IMR-90 (cell line): Measurements from ENCODE around the gene KRT4. TPM values are rescaled to one million over a fixed set of nuclear protein-coding genes. Genes with fewer than 3 reads are reported as not detected.

ENCODE experiments used
- ATAC-seq: fragments of 200-7000 bp; cut with Tn5 transposase; 2 replicates; pipeline ENCODE4 v1.9.1; 2020; ENCODE audit warnings: low read depth, mild to moderate bottlenecking, moderate library complexity
- BruUV-seq: library from RNA; stranded (reverse); fragments of 400-500 nt; replicated peaks from 2 replicates; lab custom pipeline; 2021; lab: Mats Ljungman, UMichigan
- CTCF ChIA-PET: fragments of 300-600 bp; formaldehyde crosslinking; extraction: SDS; loops from one replicate; lab custom pipeline; 2021; ENCODE audit warnings: antibody characterized with exemption; lab: Yijun Ruan, JAX
- POLR2A ChIA-PET: fragments of 300-600 bp; sonication (Branson Sonifier 250); formaldehyde crosslinking; loops from one replicate; lab custom pipeline; 2022; ENCODE audit warnings: antibody characterized with exemption; ENCODE audit not compliant: unreplicated experiment; lab: Charles Lee
- DNase-seq: peaks from one replicate; pipeline ENCODE4 v3.0.0; 2013
- H2AFZ ChIP-seq: replicated peaks from 2 replicates; pipeline ENCODE3; 2013; ENCODE audit warnings: low read length, mild to moderate bottlenecking; ENCODE audit not compliant: poor library complexity
- H2AK5ac ChIP-seq: 2 replicates; pipeline ENCODE4 v1.6.1; 2013; ENCODE audit warnings: low read depth, low read length, inconsistent platforms
- H2AK9ac ChIP-seq: replicated peaks from 2 replicates; pipeline ENCODE3; 2013; ENCODE audit warnings: mild to moderate bottlenecking, low read depth, low read length, moderate library complexity; ENCODE audit not compliant: poor library complexity
- H2BK120ac ChIP-seq: 2 replicates; pipeline ENCODE4 v1.6.1; 2013; ENCODE audit warnings: low read depth, low read length, inconsistent platforms
- H2BK15ac ChIP-seq: 3 replicates; pipeline ENCODE4 v1.6.1; 2013; ENCODE audit warnings: low read depth, low read length, inconsistent platforms
- H2BK20ac ChIP-seq: 2 replicates; pipeline ENCODE4 v1.6.1; 2013; ENCODE audit warnings: low read depth, mild to moderate bottlenecking, inconsistent platforms, low read length, moderate library complexity
- H2BK5ac ChIP-seq: 2 replicates; pipeline ENCODE4 v1.6.1; 2013; ENCODE audit warnings: mild to moderate bottlenecking, low read depth, low read length, inconsistent platforms; ENCODE audit not compliant: poor library complexity, severe bottlenecking
- H3K14ac ChIP-seq: replicated peaks from 2 replicates; pipeline ENCODE4 v1.6.1; 2013; ENCODE audit warnings: low read depth, low read length, inconsistent platforms
- H3K18ac ChIP-seq: 2 replicates; pipeline ENCODE4 v1.6.1; 2013; ENCODE audit warnings: low read depth, low read length, control low read depth
- H3K23ac ChIP-seq: 2 replicates; pipeline ENCODE4 v1.6.1; 2013; ENCODE audit warnings: low read depth, low read length, inconsistent platforms
- H3K27ac ChIP-seq: 2 replicates; pipeline ENCODE4 v1.5.1; 2013; ENCODE audit warnings: mild to moderate bottlenecking, control low read depth, low read length; ENCODE audit not compliant: insufficient read depth
- H3K27me3 ChIP-seq: 2 replicates; pipeline ENCODE4 v1.6.1; 2013; ENCODE audit warnings: low read length; ENCODE audit not compliant: control insufficient read depth, insufficient read depth
- H3K36me3 ChIP-seq: 2 replicates; pipeline ENCODE4 v1.6.1; 2013; ENCODE audit warnings: low read length, mixed read lengths; ENCODE audit not compliant: control insufficient read depth, insufficient read depth
- H3K4ac ChIP-seq: 2 replicates; pipeline ENCODE4 v1.6.1; 2013; ENCODE audit warnings: low read depth, low read length, inconsistent platforms
- H3K4me1 ChIP-seq: 2 replicates; pipeline ENCODE4 v1.6.1; 2013; ENCODE audit warnings: low read length, mixed read lengths; ENCODE audit not compliant: control insufficient read depth, insufficient read depth
- H3K4me2 ChIP-seq: 2 replicates; pipeline ENCODE4 v1.6.1; 2013; ENCODE audit warnings: low read depth, mild to moderate bottlenecking, control low read depth, low read length, moderate library complexity
- H3K4me3 ChIP-seq: 2 replicates; pipeline ENCODE4 v1.5.1; 2013; ENCODE audit warnings: low read depth, mild to moderate bottlenecking, control low read depth, low read length, moderate library complexity; ENCODE audit not compliant: insufficient read depth
- H3K56ac ChIP-seq: 2 replicates; pipeline ENCODE4 v1.6.1; 2013; ENCODE audit warnings: low read length, inconsistent platforms; ENCODE audit not compliant: insufficient read depth; ENCODE audit errors: extremely low read depth
- H3K79me1 ChIP-seq, 2 experiments: 2 replicates each; pipeline ENCODE4 v1.6.1; 2013; ENCODE audit warnings: low read length in 2 of 2, inconsistent platforms in 1 of 2, low read depth in 1 of 2
- H3K9ac ChIP-seq: 2 replicates; pipeline ENCODE4 v1.6.1; 2013; ENCODE audit warnings: low read depth, low read length, control low read depth
- H3K9me1 ChIP-seq: 2 replicates; pipeline ENCODE4 v1.6.1; 2013; ENCODE audit warnings: low read length, inconsistent platforms; ENCODE audit not compliant: insufficient read depth
- H3K9me3 ChIP-seq: 2 replicates; pipeline ENCODE4 v1.6.1; 2013; ENCODE audit warnings: low read length; ENCODE audit not compliant: control insufficient read depth, insufficient read depth
- H4K20me1 ChIP-seq: 2 replicates; pipeline ENCODE4 v1.6.1; 2013; ENCODE audit warnings: low read length, inconsistent platforms; ENCODE audit not compliant: insufficient read depth
- H4K5ac ChIP-seq: 2 replicates; pipeline ENCODE4 v1.6.1; 2013; ENCODE audit warnings: mild to moderate bottlenecking, low read depth, low read length, control low read depth
- H4K8ac ChIP-seq, 2 experiments: 2 replicates each; pipeline ENCODE4 v1.6.1; 2013; ENCODE audit warnings: low read depth in 2 of 2, low read length in 2 of 2, control low read depth in 1 of 2, inconsistent platforms in 1 of 2
- H4K91ac ChIP-seq: 2 replicates; pipeline ENCODE4 v1.6.1; 2013; ENCODE audit warnings: low read depth, low read length, inconsistent platforms; ENCODE audit not compliant: insufficient read depth
- BHLHE40 ChIP-seq: fragments of 150-350 bp; IDR thresholded peaks from 2 replicates; pipeline ENCODE4 v1.6.1; 2016; ENCODE audit warnings: mild to moderate bottlenecking, low read depth, low read length
- CHD1 ChIP-seq: IDR thresholded peaks from 2 replicates; pipeline ENCODE4 v1.6.1; 2012; ENCODE audit warnings: low read depth, low read length, improper control_type of control experiment
- FOS ChIP-seq: fragments of 150-350 bp; IDR thresholded peaks from 2 replicates; pipeline ENCODE4 v1.6.1; 2016; ENCODE audit warnings: low read depth, low read length
- MAFK ChIP-seq: IDR thresholded peaks from 2 replicates; pipeline ENCODE4 v1.6.1; 2012; ENCODE audit warnings: low read depth, low read length, improper control_type of control experiment
- MXI1 ChIP-seq: IDR thresholded peaks from 2 replicates; pipeline ENCODE4 v1.6.1; 2012; ENCODE audit warnings: low read depth, mild to moderate bottlenecking, low read length, moderate library complexity, borderline replicate concordance
- NFE2L2 ChIP-seq: fragments of 150-350 bp; IDR thresholded peaks from 2 replicates; pipeline ENCODE4 v1.6.1; 2016; ENCODE audit warnings: low read depth, mild to moderate bottlenecking, low read length
- POLR2A ChIP-seq: IDR thresholded peaks from 2 replicates; pipeline ENCODE4 v1.6.1; 2012; ENCODE audit warnings: mild to moderate bottlenecking, low read depth, low read length
- RAD21 ChIP-seq: IDR thresholded peaks from 2 replicates; pipeline ENCODE4 v1.6.1; 2012; ENCODE audit warnings: low read length, improper control_type of control experiment
- RCOR1 ChIP-seq: IDR thresholded peaks from 2 replicates; pipeline ENCODE4 v1.6.1; 2012; ENCODE audit warnings: mild to moderate bottlenecking, low read length, improper control_type of control experiment; ENCODE audit not compliant: insufficient replicate concordance
- RFX5 ChIP-seq: IDR thresholded peaks from 2 replicates; pipeline ENCODE4 v1.8.0; 2012; ENCODE audit warnings: low read depth, mild to moderate bottlenecking, low read length, moderate library complexity
- SMC3 ChIP-seq: fragments of 150-350 bp; IDR thresholded peaks from 2 replicates; pipeline ENCODE4 v1.6.1; 2016; ENCODE audit warnings: low read depth, mild to moderate bottlenecking, antibody characterized with exemption, low read length, moderate library complexity
- WGBS, 2 experiments: methylation state at CpG; one replicate each; pipeline versions ENCODE4 v1.1.5 to v1.1.7; 2013; ENCODE audit warnings: missing lambda C conversion rate in 2 of 2; ENCODE audit not compliant: insufficient read length in 1 of 2; ENCODE audit errors: extremely low coverage in 2 of 2; 5-methylcytosine and 5-hydroxymethylcytosine counted together
- dilution Hi-C: fragments of 300-500 bp; cut with HindIII; formaldehyde crosslinking; loops from one replicate; pipeline ENCODE4 v1.14.3; 2018; ENCODE audit warnings: low sequenced_read_pairs; ENCODE audit not compliant: unreplicated experiment
- in situ Hi-C: fragments of 300-500 bp; cut with MboI; formaldehyde crosslinking; loops from 3 replicates; pipeline ENCODE4 v1.14.3; 2019; ENCODE audit warnings: low sequenced_read_pairs, inconsistent platforms, mixed read lengths
- intact Hi-C: fragments of 100-400 bp; cut with micrococcal nuclease; formaldehyde crosslinking; loops from 2 replicates; pipeline ENCODE4 v1.10.0; 2022
- polyA plus RNA-seq, 3 experiments: library from polyadenylated mRNA; depleted of rRNA; stranded (reverse); fragments of >200 nt; gene quantifications; 2 replicates each; pipeline ENCODE4 v1.2.3, GENCODE V29; 2012; ENCODE audit warnings: low replicate concordance in 1 of 3
- total RNA-seq: library from RNA; depleted of rRNA; stranded (reverse); fragments of >200 nt; gene quantifications from 2 replicates; pipeline ENCODE4 v1.2.3, GENCODE V29; 2012
- TF ChIP-seq, protein P1 (sequence below): conservative IDR thresholded peaks from 2 replicates; pipeline ENCODE4 v1.5.1; 2012; ENCODE audit warnings: mild to moderate bottlenecking, low read depth, low read length, improper control_type of control experiment
- TF ChIP-seq, protein P2 (sequence below): fragments of 150-350 bp; IDR thresholded peaks from 2 replicates; pipeline ENCODE4 v1.6.1; 2017; ENCODE audit warnings: mild to moderate bottlenecking, antibody characterized with exemption, low read length, low read depth

KRT4 gene
- total and polyA plus RNA-seq, 2 of the 4 experiments (the other 2 are of a cell fraction), result under 0.01 to 0.07 TPM

DNA sequence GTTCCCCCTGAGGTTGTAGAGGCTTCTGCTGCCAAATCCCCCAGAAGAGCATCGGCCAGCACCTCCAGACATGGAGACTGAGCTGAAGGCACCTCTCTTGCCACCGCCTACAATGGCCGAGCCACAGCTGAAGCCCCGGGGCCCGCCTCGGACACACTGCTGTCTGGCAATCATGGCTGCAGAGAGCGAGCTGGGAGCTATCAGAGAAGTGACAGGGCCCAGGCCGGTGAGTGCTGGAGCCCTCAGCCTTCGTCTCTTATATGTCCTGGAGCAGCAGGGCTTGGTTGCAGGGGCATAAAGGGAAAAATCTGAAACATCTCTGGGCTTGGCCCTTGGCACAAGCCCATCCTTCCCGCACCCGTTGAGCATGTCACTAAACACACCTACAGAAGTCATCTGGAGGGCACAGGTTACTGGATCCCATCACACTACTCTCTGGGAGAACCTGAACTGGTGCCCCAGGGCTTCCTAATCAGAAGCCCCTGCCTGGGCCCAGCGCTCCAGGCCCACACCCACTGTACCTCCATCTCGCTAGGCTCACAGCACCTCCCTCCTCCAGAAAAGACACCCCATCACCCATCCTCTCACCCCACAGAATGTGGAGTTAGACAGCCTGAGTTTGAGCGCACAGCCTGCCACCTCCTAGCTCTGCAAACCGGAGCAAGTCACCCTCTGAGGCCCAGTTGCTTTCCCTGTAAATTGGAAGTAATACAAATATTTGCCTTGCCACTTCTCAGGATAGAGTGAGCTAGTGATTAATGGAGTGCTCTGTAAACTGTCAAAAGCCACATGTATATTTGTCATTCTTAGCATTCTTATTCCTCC, at the start of gene KRT4 (continued):
- TF ChIP-seq, protein P1, sequence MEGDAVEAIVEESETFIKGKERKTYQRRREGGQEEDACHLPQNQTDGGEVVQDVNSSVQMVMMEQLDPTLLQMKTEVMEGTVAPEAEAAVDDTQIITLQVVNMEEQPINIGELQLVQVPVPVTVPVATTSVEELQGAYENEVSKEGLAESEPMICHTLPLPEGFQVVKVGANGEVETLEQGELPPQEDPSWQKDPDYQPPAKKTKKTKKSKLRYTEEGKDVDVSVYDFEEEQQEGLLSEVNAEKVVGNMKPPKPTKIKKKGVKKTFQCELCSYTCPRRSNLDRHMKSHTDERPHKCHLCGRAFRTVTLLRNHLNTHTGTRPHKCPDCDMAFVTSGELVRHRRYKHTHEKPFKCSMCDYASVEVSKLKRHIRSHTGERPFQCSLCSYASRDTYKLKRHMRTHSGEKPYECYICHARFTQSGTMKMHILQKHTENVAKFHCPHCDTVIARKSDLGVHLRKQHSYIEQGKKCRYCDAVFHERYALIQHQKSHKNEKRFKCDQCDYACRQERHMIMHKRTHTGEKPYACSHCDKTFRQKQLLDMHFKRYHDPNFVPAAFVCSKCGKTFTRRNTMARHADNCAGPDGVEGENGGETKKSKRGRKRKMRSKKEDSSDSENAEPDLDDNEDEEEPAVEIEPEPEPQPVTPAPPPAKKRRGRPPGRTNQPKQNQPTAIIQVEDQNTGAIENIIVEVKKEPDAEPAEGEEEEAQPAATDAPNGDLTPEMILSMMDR, result no peak
- TF ChIP-seq NFE2L2 (no peak), FOS (no peak)

DNA sequence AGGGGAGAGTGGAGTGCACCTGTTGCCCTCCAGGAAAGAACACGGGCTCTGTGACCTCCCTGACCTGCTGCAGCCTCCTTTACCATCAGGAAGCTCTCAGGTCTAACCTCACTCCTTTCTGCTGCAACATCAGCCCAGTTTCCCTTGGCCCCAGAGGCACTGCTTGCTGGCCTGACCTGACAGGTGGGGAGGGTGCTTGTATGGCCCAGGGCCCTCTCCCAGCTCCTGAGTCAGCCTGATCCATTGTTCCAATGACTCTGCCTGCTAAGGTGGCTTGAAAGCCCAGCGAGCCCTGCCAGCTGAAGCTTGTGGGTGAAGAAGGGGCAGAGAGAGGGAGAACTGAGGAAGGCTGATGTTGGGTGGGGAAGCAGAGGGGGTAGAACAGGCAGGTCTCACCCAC, 48.1 kb upstream of the KRT4 start:
- H4K5ac ChIP-seq, result no peak overlapping the region
- no peak overlapping the region for H2BK120ac ChIP-seq
- no peak overlapping the region for H2BK20ac ChIP-seq
- H3K27ac ChIP-seq, result no peak overlapping the region
- H3K9me1 ChIP-seq, result no peaks in the 10 kb centered on the region
- dilution Hi-C loops (no loop called here), intact Hi-C loops (loop anchor here (10.0 kb wide), 1 partner anchor 137 kb away; no protein-coding TSS in a partner anchor), in situ Hi-C loops (no loop called here)
- H4K20me1 ChIP-seq, result no peaks in the 10 kb centered on the region
- ChIA-PET CTCF (no interaction called here), POLR2A (no interaction called here)
- no peak overlapping the region for H4K8ac ChIP-seq
- no peak overlapping the region for H2AK5ac ChIP-seq
- H4K91ac ChIP-seq, result no peak overlapping the region
- H3K4me3 ChIP-seq, result no peak overlapping the region
- H3K14ac ChIP-seq, result no peak overlapping the region
- no CpG with 5 or more reads among the region's 2 CpGs for WGBS, 2 experiments
- ATAC-seq (no peak), DNase-seq (no peak)
- H3K56ac ChIP-seq, result no peak overlapping the region
- no peaks in the 10 kb centered on the region for H3K79me1 ChIP-seq
- peaks cover 19% of the 10 kb centered on the region for H3K27me3 ChIP-seq
- BruUV-seq, result no TSS peak
- H2AK9ac ChIP-seq, result no peak overlapping the region
- H3K18ac ChIP-seq, result no peak overlapping the region
- no peaks in the 10 kb centered on the region for H3K36me3 ChIP-seq
- H2BK5ac ChIP-seq, result no peak overlapping the region
- H3K23ac ChIP-seq, result no peak overlapping the region
- H3K9me3 ChIP-seq, result no peaks in the 10 kb centered on the region
- no peak overlapping the region for H3K9ac ChIP-seq
- H3K4me1 ChIP-seq, result no peaks in the 10 kb centered on the region
- H3K4me2 ChIP-seq, result no peak overlapping the region
- peak overlapping the region; percentile 43 for H2AFZ ChIP-seq
- no peak overlapping the region for H2BK15ac ChIP-seq
- no peak overlapping the region for H3K4ac ChIP-seq
- no peak for TF ChIP-seq MAFK
- TF ChIP-seq, protein P2, sequence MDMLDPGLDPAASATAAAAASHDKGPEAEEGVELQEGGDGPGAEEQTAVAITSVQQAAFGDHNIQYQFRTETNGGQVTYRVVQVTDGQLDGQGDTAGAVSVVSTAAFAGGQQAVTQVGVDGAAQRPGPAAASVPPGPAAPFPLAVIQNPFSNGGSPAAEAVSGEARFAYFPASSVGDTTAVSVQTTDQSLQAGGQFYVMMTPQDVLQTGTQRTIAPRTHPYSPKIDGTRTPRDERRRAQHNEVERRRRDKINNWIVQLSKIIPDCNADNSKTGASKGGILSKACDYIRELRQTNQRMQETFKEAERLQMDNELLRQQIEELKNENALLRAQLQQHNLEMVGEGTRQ, result no peak
- TF ChIP-seq RCOR1, result no peak
- no peak for TF ChIP-seq BHLHE40
- TF ChIP-seq CHD1, result no peak
- TF ChIP-seq SMC3, result no peak
- no peak for TF ChIP-seq FOS
- TF ChIP-seq RAD21, result no peak
- no peak for TF ChIP-seq MXI1
- TF ChIP-seq POLR2A, result no peak
- no peak for TF ChIP-seq RFX5
- TF ChIP-seq NFE2L2, result no peak
